Fibroblast of skin of back (primary cell): ENCODE results near the gene SPANXA2. TPM values are rescaled to one million over a fixed set of nuclear protein-coding genes. Genes with fewer than 3 reads are reported as not detected.
"Not testable (repeated sequence)": the region's sequence is repeated elsewhere in the genome, so short reads cannot be mapped to it uniquely, and the experiment has no call there.

ENCODE experiments used
- DNase-seq: peaks from one replicate; pipeline ENCODE4 v3.0.0-alpha.2; 2013
- polyA plus RNA-seq, 2 experiments: library from polyadenylated mRNA; unstranded; fragments of 120-200 nt; gene quantifications; one replicate each; pipeline ENCODE4 v1.2.1, GENCODE V29; 2013; ENCODE audit not compliant: insufficient read length in 2 of 2

SPANXA2 gene
- polyA plus RNA-seq (2013, experiment 1 of 2; ENCODE audit: insufficient read length): not detected
- polyA plus RNA-seq (2013, experiment 2 of 2; ENCODE audit: insufficient read length): not detected

GRCh38 chrX:141589408-141589807, at the start of gene SPANXA2:
SPANXA2 (plus strand) TSS chrX:141589708; CDS start chrX:141589768, 60 bp downstream.
- DNase-seq: not testable (repeated sequence)

DNA sequence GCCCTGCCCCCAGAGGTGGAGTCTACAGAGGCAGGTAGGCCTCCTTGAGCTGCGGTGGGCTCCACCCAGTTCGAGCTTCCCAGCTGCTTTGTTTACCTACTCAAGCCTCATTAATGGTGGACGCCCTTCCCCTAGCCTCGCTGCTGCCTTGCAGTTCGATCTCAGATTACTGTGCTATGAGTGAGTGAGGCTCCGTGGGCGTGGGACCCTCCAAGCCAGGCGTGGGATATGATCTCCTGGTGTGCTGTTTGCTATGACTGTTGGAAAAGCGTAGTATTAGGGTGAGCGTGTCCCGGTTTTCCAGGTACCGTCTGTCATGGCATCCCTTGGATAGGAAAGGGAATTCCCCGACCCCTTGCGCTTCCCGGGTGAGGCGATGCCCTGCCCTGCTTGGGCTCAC, 47.0 kb upstream of the SPANXA2 start:
- not testable (repeated sequence) for DNase-seq

- DNase-seq: not testable (repeated sequence)
These were observed 4.9 kb upstream of the SPANXA2 start, which contains the start of gene SPANXA1 for GRCh38 chrX:141584638-141585037. SPANXA1 (minus strand) TSS chrX:141584738; CDS start chrX:141584678, 60 bp downstream.

DNA sequence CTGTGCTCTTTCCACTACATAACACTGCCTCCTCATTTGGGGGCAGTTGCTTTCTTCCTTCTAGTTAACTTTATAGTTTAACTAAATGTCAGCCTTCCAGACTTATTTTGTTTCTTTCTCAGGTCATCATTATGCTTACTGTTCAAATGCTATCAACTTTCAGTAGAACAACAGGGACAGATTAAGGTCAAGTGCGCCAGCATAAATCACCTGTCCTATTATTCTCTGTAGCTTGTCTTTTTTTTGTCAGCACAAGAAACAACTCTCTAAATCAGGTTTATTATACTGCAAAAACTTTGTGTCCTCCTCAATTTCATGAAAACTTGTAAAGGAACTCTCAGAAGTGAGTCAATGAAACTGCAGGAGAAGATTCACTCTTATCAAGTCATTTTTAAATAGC, 19.6 kb downstream of the SPANXA2 start:
- DNase-seq: no peak

- peak; percentile 25 for DNase-seq
These were observed 29.8 kb downstream of the SPANXA2 start for GRCh38 chrX:141619336-141619735.

GRCh38 chrX:141632124-141632523, 42.6 kb downstream of the SPANXA2 start:
- peak; percentile 8 for DNase-seq

DNA sequence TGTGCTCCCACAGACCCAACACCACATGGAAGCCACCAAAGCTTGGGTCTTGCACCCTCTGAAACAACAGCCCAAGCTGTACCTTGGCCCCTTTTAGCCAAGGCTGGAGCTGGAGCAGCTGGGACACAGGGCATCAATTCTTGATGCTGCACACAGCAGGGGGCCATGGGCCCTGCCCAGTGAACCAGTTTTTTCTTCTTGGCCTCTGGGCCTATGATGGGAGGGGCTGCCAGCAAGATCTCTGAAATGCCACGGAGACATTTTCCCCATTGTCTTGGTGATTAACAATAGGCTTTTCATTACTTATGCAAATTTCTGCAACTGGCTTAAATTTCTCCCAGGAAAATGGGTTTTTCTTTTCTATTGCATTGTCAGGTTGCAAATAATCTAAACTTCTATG, 49.0 kb downstream of the SPANXA2 start:
- DNase-seq: no peak
